CD4-positive, CD25-positive, alpha-beta regulatory T cell (primary cell): ENCODE measurements around the gene DTX3L. TPM values are rescaled to one million over a fixed set of nuclear protein-coding genes. Genes with fewer than 3 reads are reported as not detected.

Experiments used
- ATAC-seq, 2 donors: fragments of 150-1000 bp; cut with Tn5 transposase; one replicate each; pipeline ENCODE4 v1.10.0; 2021; ENCODE audit warnings: low read depth in 2 of 2, moderate number of reproducible peaks in 2 of 2, moderate library complexity in 1 of 2
- DNase-seq, 3 donors: peaks; one replicate each; pipeline versions ENCODE4 v3.0.0 to v3.0.0-alpha.2; 2012 to 2022; ENCODE audit warnings: mixed read lengths in 1 of 3
- H3K27ac ChIP-seq: one replicate; pipeline ENCODE4 v1.7.0; 2013; ENCODE audit warnings: mild to moderate bottlenecking, low read length; ENCODE audit not compliant: insufficient read depth, poor library complexity, severe bottlenecking
- H3K27me3 ChIP-seq: one replicate; pipeline ENCODE4 v1.7.0; 2013; ENCODE audit warnings: low read length; ENCODE audit not compliant: control insufficient read depth, insufficient read depth
- H3K36me3 ChIP-seq: one replicate; pipeline ENCODE4 v1.7.0; 2013; ENCODE audit warnings: mild to moderate bottlenecking, low read length, moderate library complexity; ENCODE audit not compliant: control insufficient read depth, insufficient read depth
- H3K4me1 ChIP-seq: 2 replicates; pipeline ENCODE4 v1.7.0; 2013; ENCODE audit warnings: mild to moderate bottlenecking, low read length; ENCODE audit not compliant: insufficient read depth, control insufficient read depth, poor library complexity, severe bottlenecking
- H3K4me3 ChIP-seq: one replicate; pipeline ENCODE4 v1.7.0; 2013; ENCODE audit warnings: low read depth, mild to moderate bottlenecking, low read length, moderate library complexity
- H3K9me3 ChIP-seq, 2 experiments: 1 replicate in 1 of 2; 2 replicates in 1 of 2; pipeline ENCODE4 v1.7.0; 2013; ENCODE audit warnings: low read length in 2 of 2, mild to moderate bottlenecking in 1 of 2, moderate library complexity in 1 of 2; ENCODE audit not compliant: control insufficient read depth in 2 of 2
- H3K27ac Mint-ChIP-seq, 3 donors: one replicate each; pipeline ENCODE4 v1.8.0; 2020 to 2022; ENCODE audit warnings: mild to moderate bottlenecking in 3 of 3, mixed read lengths in 3 of 3, moderate library complexity in 2 of 3
- H3K27me3 Mint-ChIP-seq: one replicate; pipeline ENCODE4 v1.8.0; 2022; ENCODE audit warnings: mild to moderate bottlenecking, mixed read lengths
- H3K36me3 Mint-ChIP-seq: one replicate; pipeline ENCODE4 v1.8.0; 2020; ENCODE audit warnings: mixed read lengths
- H3K4me1 Mint-ChIP-seq, 4 donors: one replicate each; pipeline ENCODE4 v1.8.0; 2020 to 2022; ENCODE audit warnings: mixed read lengths in 4 of 4, mild to moderate bottlenecking in 1 of 4
- H3K4me3 Mint-ChIP-seq, 4 donors: one replicate each; pipeline ENCODE4 v1.8.0; 2020 to 2022; ENCODE audit warnings: mild to moderate bottlenecking in 4 of 4, mixed read lengths in 4 of 4, moderate library complexity in 3 of 4
- H3K9me3 Mint-ChIP-seq, 7 donors: one replicate each; pipeline ENCODE4 v1.8.0; 2020 to 2022; ENCODE audit warnings: mixed read lengths in 7 of 7, mild to moderate bottlenecking in 3 of 7, moderate library complexity in 2 of 7
- polyA plus RNA-seq, 4 donors: library from polyadenylated mRNA; unstranded; fragments of 300-500 nt; fragmentation: Illumina TruSeq; gene quantifications; one replicate each; pipeline ENCODE4 v1.2.3, GENCODE V29; 2021
- total RNA-seq: library from RNA; stranded (reverse); gene quantifications from one replicate; pipeline ENCODE4 v1.2.3, GENCODE V29; 2022

DTX3L gene
- total and polyA plus RNA-seq, 5 donors from 2014 or later, result 25.9 to 48.0 (median 29.7) TPM

GRCh38 chr3:122623031-122623829 lies 59.1 kb downstream of the DTX3L start:
- peaks cover 56% of the 10 kb centered on the region for H3K36me3 Mint-ChIP-seq
- ATAC-seq (no peak), DNase-seq (no peak)
- H3K4me1 Mint-ChIP-seq, result peaks cover 0 to 5% (median 3%) of the 10 kb centered on the region in 4 donors
- no peak overlapping the region for H3K4me3 Mint-ChIP-seq
- H3K36me3 ChIP-seq, result peaks cover 74% of the 10 kb centered on the region
- H3K27ac ChIP-seq, result no peak overlapping the region
- no peaks in the 10 kb centered on the region for H3K9me3 Mint-ChIP-seq
- no peaks in the 10 kb centered on the region for H3K27me3 ChIP-seq
- no peak overlapping the region for H3K27ac Mint-ChIP-seq
- H3K4me3 ChIP-seq, result no peak overlapping the region
- H3K4me1 ChIP-seq, result no peaks in the 10 kb centered on the region
- no peaks in the 10 kb centered on the region for H3K9me3 ChIP-seq
- H3K27me3 Mint-ChIP-seq, result no peaks in the 10 kb centered on the region

Other genes starting within 250 kb of the DTX3L start
- gene CSTA, start 239.1 kb upstream of the DTX3L start, total RNA-seq, result not detected
- gene CSTA, start 239.1 kb upstream of the DTX3L start, polyA plus RNA-seq, result 1 to 10 TPM in 1 of 4 donors, not detected in 3; 1.1 TPM
- 14.1 TPM for gene MIX23, start 181.1 kb upstream of the DTX3L start, total RNA-seq
- 10 to 100 TPM; 16.8 to 33.1 (median 24.8) TPM for gene MIX23, start 181.1 kb upstream of the DTX3L start, polyA plus RNA-seq
- 23.5 TPM for gene FAM162A, start 180.2 kb upstream of the DTX3L start, total RNA-seq
- gene FAM162A, start 180.2 kb upstream of the DTX3L start, polyA plus RNA-seq, result 100 to 1,000 TPM; 103 to 126 (median 105) TPM
- gene WDR5B, start 148.3 kb upstream of the DTX3L start, total RNA-seq, result 4.9 TPM
- 1 to 10 TPM; 2.0 to 2.5 (median 2.4) TPM for gene WDR5B, start 148.3 kb upstream of the DTX3L start, polyA plus RNA-seq
- gene KPNA1, start 49.4 kb upstream of the DTX3L start, total RNA-seq, result 57.8 TPM
- gene KPNA1, start 49.4 kb upstream of the DTX3L start, polyA plus RNA-seq, result 10 to 100 TPM; 41.4 to 50.0 (median 43.8) TPM
- gene PARP9, start within 50 bp of the DTX3L start, total RNA-seq, result 47.6 TPM
- 10 to 100 TPM; 24.2 to 41.9 (median 37.5) TPM for gene PARP9, start within 50 bp of the DTX3L start, polyA plus RNA-seq
- 87.0 TPM for gene PARP15, start 13.3 kb downstream of the DTX3L start, total RNA-seq
- gene PARP15, start 13.3 kb downstream of the DTX3L start, polyA plus RNA-seq, result 10 to 100 TPM in 1 of 4 donors, 1 to 10 TPM in 3; 5.2 to 10.7 (median 7.6) TPM
- 89.7 TPM for gene PARP14, start 116.5 kb downstream of the DTX3L start, total RNA-seq
- 10 to 100 TPM; 14.2 to 20.3 (median 17.6) TPM for gene PARP14, start 116.5 kb downstream of the DTX3L start, polyA plus RNA-seq
- gene HSPBAP1, start 229.5 kb downstream of the DTX3L start, total RNA-seq, result 25.8 TPM
- 10 to 100 TPM in 2 of 4 donors, 1 to 10 TPM in 2; 8.7 to 13.6 (median 10.3) TPM for gene HSPBAP1, start 229.5 kb downstream of the DTX3L start, polyA plus RNA-seq
- gene SLC49A4, start 230.7 kb downstream of the DTX3L start, total RNA-seq, result 6.3 TPM
- gene SLC49A4, start 230.7 kb downstream of the DTX3L start, polyA plus RNA-seq, result 1 to 10 TPM; 2.3 to 3.3 (median 3.2) TPM